Measurements from ENCODE around the gene PSMD13.

Gene PSMD13

GRCh38 chr11:297586-298405 is 61.0 kb downstream of the PSMD13 start:
- TF ChIP-seq CTCF (conservative IDR thresholded peaks at IDR 0.05), result no peak
- H3K27ac ChIP-seq, result no peak overlapping the region

GRCh38 chr11:298406-299065 is 61.8 kb downstream of the PSMD13 start:
- no peak for TF ChIP-seq CTCF (conservative IDR thresholded peaks at IDR 0.05)
- H3K27ac ChIP-seq, result no peak overlapping the region

GRCh38 chr11:299081-299891 is 62.5 kb downstream of the PSMD13 start, which contains the start of gene IFITM5:
IFITM5 (minus strand) TSS chr11:299526; CDS start chr11:299490, 36 bp downstream.
- no peak for TF ChIP-seq CTCF (conservative IDR thresholded peaks at IDR 0.05)
- no peak within 1 kb of the TSS for H3K27ac ChIP-seq

- TF ChIP-seq CTCF (conservative IDR thresholded peaks at IDR 0.05), result no peak
- H3K27ac ChIP-seq, result no peak overlapping the region
Observed at GRCh38 chr11:299951-300735, 63.4 kb downstream of the PSMD13 start.

Data from VCaP (cell line).